ENCODE data around the gene SNTA1. TPM values are rescaled to one million over a fixed set of nuclear protein-coding genes. Genes with fewer than 3 reads are reported as not detected.

The SNTA1 gene
- total RNA-seq, 1 experiment from 2014 or later: 9.9 TPM

GRCh38 chr20:33401921-33402369, 41.6 kb downstream of the SNTA1 start:
- peaks cover 10% of the 10 kb centered on the region; the same call in 1 of the 2 replicates for H3K79me2 ChIP-seq (ENCODE audit: insufficient read depth, low read length)
- H2AFZ ChIP-seq (ENCODE audit: low read length): no peak overlapping the region
- no peaks in the 10 kb centered on the region for H4K20me1 ChIP-seq (ENCODE audit: control insufficient read depth, insufficient read depth, insufficient read length)
- H3K4me1 ChIP-seq (ENCODE audit: insufficient read depth, low read length): peaks cover 4% of the 10 kb centered on the region; the same call in 1 of the 2 replicates
- no peak for TF ChIP-seq CTCF (conservative IDR thresholded peaks at IDR 0.05)
- H4K5ac ChIP-seq (ENCODE audit: insufficient read length, low read depth, low read length): no peak overlapping the region
- no peaks in the 10 kb centered on the region for H3K27me3 Mint-ChIP-seq (ENCODE audit: low read depth)
- no peak overlapping the region for H3K56ac ChIP-seq (ENCODE audit: insufficient read length, low read depth, low read length)
- H4K91ac ChIP-seq (ENCODE audit: insufficient read length, low read depth, low read length): no peak overlapping the region
- H3K4me1 Mint-ChIP-seq: peaks cover 13 to 14% of the 10 kb centered on the region in 2 experiments
- H3K9me3 ChIP-seq (ENCODE audit: control insufficient read depth, low read depth, low read length): no peaks in the 10 kb centered on the region
- no peak overlapping the region for H3K23ac ChIP-seq (ENCODE audit: insufficient read length, low read depth, low read length)
- H2BK120ac ChIP-seq (ENCODE audit: low read depth, low read length, poor library complexity, severe bottlenecking): no peak overlapping the region
- H3T11ph ChIP-seq (ENCODE audit: low read length): no peak overlapping the region
- no peak overlapping the region for H2BK20ac ChIP-seq (ENCODE audit: low read depth, low read length, poor library complexity, severe bottlenecking)
- WGBS (ENCODE audit: extremely low coverage, insufficient read length, low lambda C conversion rate): no CpG with 5 or more reads among the region's 8 CpGs
- H3K18ac ChIP-seq (ENCODE audit: insufficient read length, low read depth, low read length): no peak overlapping the region
- peak overlapping the region; percentile 88 to 93 for H3K4me3 Mint-ChIP-seq
- no peaks in the 10 kb centered on the region; a peak in 1 of 5 replicates for H3K9me3 Mint-ChIP-seq
- no peak overlapping the region for H3K9ac ChIP-seq (ENCODE audit: extremely low read depth, insufficient read length, low read length)
- no peak overlapping the region for H3K27ac ChIP-seq (ENCODE audit: insufficient read length, low read depth, low read length)
- no peak overlapping the region for H2BK15ac ChIP-seq (ENCODE audit: low read depth, low read length)
- peaks cover 0 to 2% (median 2%) of the 10 kb centered on the region in 3 experiments; a peak in 4 of 7 replicates for H3K36me3 Mint-ChIP-seq (ENCODE audit: insufficient read depth in 1 of 3, low read depth in 3 of 3)
- H3K79me1 ChIP-seq (ENCODE audit: insufficient read depth, low read depth, low read length, poor library complexity, severe bottlenecking): no peaks in the 10 kb centered on the region
- no peak overlapping the region for H3K14ac ChIP-seq (ENCODE audit: insufficient read depth, low read length)
- H3K4ac ChIP-seq (ENCODE audit: low read depth, low read length): no peak overlapping the region
- DNase-seq: no peak
- no peaks in the 10 kb centered on the region for H3K27me3 ChIP-seq (ENCODE audit: insufficient read depth, low read length)
- H3K4me2 ChIP-seq (ENCODE audit: insufficient read depth, insufficient read length, low read length): peak overlapping the region; percentile 45
- peaks cover 5% of the 10 kb centered on the region for H3K23me2 ChIP-seq (ENCODE audit: insufficient read length, low read depth, low read length, poor library complexity, severe bottlenecking)
- H2BK12ac ChIP-seq (ENCODE audit: insufficient read length, low read depth, low read length): no peak overlapping the region
- 0 out of 7 replicates have a peak overlapping the region, but pooled peaks of 1 of the 3 experiments have one; percentile 22 for H3K27ac Mint-ChIP-seq
- no peak overlapping the region for H4K8ac ChIP-seq (replicated peaks; ENCODE audit: insufficient read length, low read depth, low read length)
- no peak overlapping the region for H2BK5ac ChIP-seq (ENCODE audit: insufficient read length, low read length)
- H2AK5ac ChIP-seq (ENCODE audit: insufficient read length, low read length): no peak overlapping the region

All from H9 (cell line).